ENCODE data around the gene VARS1. TPM values are rescaled to one million over a fixed set of nuclear protein-coding genes. Genes with fewer than 3 reads are reported as not detected.

The VARS1 gene
- total RNA-seq, 2 experiments from 2014 or later: 85.0 to 100 TPM

DNA sequence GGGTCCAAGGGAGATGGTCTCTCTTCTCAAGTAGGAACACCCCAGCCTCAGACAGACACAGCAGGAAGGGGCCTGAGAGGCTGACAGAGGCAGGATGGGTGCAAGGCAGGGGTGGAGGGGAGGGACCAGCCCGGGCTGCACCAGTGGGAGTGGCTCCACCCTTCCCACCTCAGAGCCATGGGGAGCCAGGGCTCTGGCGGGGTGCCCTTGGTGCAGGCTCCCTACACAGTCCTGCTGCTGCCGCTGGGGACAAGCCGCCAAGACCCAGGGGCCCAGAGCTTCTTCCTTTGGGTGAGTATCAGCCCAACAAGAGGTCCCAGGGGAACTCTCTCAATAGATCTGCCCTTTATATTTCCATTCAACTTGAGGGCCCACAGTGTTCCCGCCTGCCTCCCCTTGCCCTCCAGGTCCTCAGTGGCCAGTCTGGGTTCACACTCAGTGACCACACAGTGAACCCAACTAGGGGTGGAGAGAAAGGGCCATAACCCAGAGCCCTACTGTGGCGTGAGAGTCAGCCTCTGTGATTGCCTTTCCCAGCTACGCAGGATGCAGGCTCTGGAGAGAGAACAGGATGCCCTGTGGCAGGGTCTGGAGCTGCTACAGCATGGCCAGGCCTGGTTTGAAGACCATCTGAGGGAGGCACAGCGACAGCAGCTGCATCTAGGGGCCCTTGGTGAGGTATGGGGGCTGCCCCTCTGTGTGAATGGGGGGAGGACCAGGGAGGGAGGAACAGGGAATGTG, 32.5 kb downstream of the VARS1 start:
- CTCF ChIA-PET: interaction anchor here (0.6 kb wide), 1 partner anchor 9 kb away, joined by 4 read pairs; no protein-coding TSS in a partner anchor
- H3K4me3 Mint-ChIP-seq: no peak overlapping the region

DNA sequence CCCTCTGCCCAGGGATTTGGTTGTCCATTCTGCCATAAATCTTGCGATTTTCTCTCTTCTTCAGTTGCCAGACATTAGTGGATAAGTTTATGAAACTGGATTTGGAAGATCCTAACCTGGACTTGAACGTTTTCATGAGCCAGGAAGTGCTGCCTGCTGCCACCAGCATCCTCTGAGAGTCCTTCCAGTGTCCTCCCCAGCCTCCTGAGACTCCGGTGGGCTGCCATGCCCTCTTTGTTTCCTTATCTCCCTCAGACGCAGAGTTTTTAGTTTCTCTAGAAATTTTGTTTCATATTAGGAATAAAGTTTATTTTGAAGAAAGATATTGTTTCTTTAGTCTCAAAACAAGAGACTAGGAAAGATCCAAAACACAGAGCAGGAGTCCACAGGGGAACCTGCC, 33.2 kb downstream of the VARS1 start, which contains the start of gene SAPCD1:
TSS of gene SAPCD1 (plus strand) at position 301 of the 400 bp plus-strand sequence. CDS start 399 bp downstream, outside the sequence.
- H3K36me3 Mint-ChIP-seq (ENCODE audit: low read depth): peaks cover 20% of the 10 kb centered on the region
- no peaks in the 10 kb centered on the region for H3K27me3 Mint-ChIP-seq
- H3K4me1 Mint-ChIP-seq: peaks cover 18% of the 10 kb centered on the region
- H3K4me3 Mint-ChIP-seq: no peak within 1 kb of the TSS
- H3K9me3 Mint-ChIP-seq: no peaks in the 10 kb centered on the region
- peak within 1 kb of the TSS; percentile 76 for H3K27ac Mint-ChIP-seq
- ChIA-PET POLR2A (no interaction called here), CTCF (interaction anchor here (1.4 kb wide), 1 partner anchor 23 kb away, joined by 5 read pairs; the partner anchor contains the start of gene MSH5)
- DNase-seq: no peak

More for the DNA sequence above, 32.5 kb downstream of the VARS1 start:
- POLR2A ChIA-PET: no interaction called here
- Mint-ChIP-seq H3K4me1 (peaks cover 21% of the 10 kb centered on the region), H3K27me3 (no peaks in the 10 kb centered on the region), H3K27ac (peak overlapping the region; percentile 76), H3K9me3 (no peaks in the 10 kb centered on the region), H3K36me3 (ENCODE audit: low read depth) (peaks cover 21% of the 10 kb centered on the region)
- DNase-seq: no peak

DNA sequence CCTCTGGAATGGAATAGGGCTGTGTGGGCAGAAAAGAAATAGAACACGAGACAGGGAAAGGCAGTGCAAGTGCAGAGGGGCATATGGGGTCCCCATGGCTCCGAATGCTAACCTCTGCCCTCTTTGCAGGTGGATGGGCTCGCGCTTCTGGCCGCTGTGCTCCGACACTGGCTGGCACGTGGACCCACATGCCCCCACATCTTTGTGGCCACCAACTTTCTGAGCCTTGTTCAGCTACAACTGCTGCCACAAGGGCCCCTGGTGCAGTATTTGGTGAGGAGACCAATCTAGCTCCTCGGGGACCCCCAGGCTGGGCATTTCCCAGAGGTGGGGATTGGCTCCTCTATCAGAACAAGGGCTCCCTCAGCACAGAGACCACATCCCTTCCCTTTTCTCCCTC, 34.2 kb downstream of the VARS1 start:
- H3K9me3 Mint-ChIP-seq: no peaks in the 10 kb centered on the region
- peaks cover 18% of the 10 kb centered on the region for H3K4me1 Mint-ChIP-seq
- ChIA-PET CTCF (interaction anchor here (1.4 kb wide), 1 partner anchor 22 kb away, joined by 5 read pairs; the partner anchor contains the start of gene MSH5), POLR2A (no interaction called here)
- no peak overlapping the region for H3K4me3 Mint-ChIP-seq
- peaks cover 20% of the 10 kb centered on the region for H3K36me3 Mint-ChIP-seq (ENCODE audit: low read depth)
- H3K27ac Mint-ChIP-seq: no peak overlapping the region
- H3K27me3 Mint-ChIP-seq: no peaks in the 10 kb centered on the region
- DNase-seq: no peak

DNA sequence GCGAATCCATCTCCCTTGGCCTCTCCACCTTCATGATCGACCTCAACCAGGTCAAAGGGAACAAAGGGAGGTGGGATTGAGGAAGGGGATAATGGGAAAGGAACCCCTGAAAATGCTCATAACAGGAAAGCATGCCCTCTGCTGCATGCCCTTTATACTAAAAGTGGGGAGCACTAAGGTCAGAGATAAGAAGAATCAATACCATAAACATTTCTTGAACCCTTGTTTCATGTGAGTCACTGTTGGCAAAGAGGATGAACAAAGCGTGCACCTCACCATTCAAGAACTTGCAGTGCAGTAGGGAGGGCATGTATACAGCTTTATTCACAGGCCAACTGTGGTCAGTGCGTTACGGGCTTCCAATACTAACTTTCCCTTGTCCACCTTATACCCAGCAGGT, 34.8 kb downstream of the VARS1 start:
- H3K27me3 Mint-ChIP-seq: no peaks in the 10 kb centered on the region
- H3K36me3 Mint-ChIP-seq (ENCODE audit: low read depth): peaks cover 20% of the 10 kb centered on the region
- H3K4me3 Mint-ChIP-seq: no peak overlapping the region
- no peak overlapping the region for H3K27ac Mint-ChIP-seq
- ChIA-PET POLR2A (no interaction called here), CTCF (interaction anchor here (1.4 to 5.1 kb wide), 3 partner anchors 9 to 21 kb away, joined by 4 to 30 read pairs (median 5); partner anchors contain the start of gene MSH5)
- no peaks in the 10 kb centered on the region for H3K9me3 Mint-ChIP-seq
- peaks cover 18% of the 10 kb centered on the region for H3K4me1 Mint-ChIP-seq
- DNase-seq: no peak

DNA sequence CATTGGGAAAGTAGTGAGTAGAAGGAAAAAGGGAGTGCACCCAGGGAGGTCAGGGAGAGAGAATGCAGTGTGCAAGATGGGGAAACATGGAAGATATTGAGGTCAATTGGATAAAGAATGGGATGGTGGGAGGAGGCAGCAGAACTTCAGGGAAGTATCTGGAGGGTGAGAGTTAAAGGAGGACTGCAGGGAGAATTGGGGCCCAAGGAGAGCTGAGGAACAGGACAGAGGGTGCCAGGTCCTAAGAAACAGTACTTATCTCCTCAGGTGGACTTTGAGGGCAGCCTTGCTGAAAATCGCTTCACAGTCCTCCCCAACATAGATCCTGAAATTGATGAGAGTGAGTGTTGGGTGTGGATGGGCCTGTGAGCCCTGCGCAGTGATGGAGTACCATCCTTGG, 37.3 kb downstream of the VARS1 start:
- Mint-ChIP-seq H3K4me3 (no peak overlapping the region), H3K36me3 (ENCODE audit: low read depth) (peaks cover 14% of the 10 kb centered on the region), H3K4me1 (peaks cover 8% of the 10 kb centered on the region), H3K27ac (no peak overlapping the region), H3K27me3 (no peaks in the 10 kb centered on the region), H3K9me3 (no peaks in the 10 kb centered on the region)
- CTCF ChIA-PET: interaction anchor here (5.1 kb wide), 1 partner anchor 11 kb away, joined by 30 read pairs; no protein-coding TSS in a partner anchor
- POLR2A ChIA-PET: no interaction called here
- no peak for DNase-seq

DNA sequence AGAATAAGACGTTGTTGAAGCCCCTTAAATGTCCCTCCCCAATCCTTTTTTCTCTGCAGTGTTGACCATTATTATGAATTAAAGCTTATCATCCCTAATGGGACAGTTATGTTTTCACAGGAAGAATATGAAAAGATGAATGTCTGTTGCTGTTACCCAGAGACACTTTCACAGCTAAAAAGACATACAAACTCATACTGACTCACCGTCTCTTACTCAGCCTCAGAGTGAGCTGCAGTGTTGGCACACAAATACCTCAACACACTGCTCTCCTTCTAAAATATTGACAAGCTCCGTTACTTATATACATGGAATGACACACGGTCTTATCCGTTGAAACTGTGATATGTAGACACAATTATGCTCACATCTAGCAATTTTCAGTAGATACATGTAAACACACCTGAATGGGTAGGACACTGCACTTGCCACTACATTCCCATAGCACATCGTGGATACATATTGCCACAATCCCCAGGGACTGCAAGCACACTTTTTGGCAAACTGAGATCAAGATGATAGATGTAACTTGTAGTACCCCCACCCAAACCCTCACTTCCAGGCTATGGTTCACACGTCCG, 42.7 kb downstream of the VARS1 start:
- no peak for DNase-seq
- Mint-ChIP-seq H3K9me3 (no peaks in the 10 kb centered on the region), H3K27ac (no peak overlapping the region), H3K4me3 (no peak overlapping the region), H3K4me1 (no peaks in the 10 kb centered on the region), H3K27me3 (no peaks in the 10 kb centered on the region), H3K36me3 (ENCODE audit: low read depth) (peaks cover 5% of the 10 kb centered on the region)
- ChIA-PET CTCF (interaction anchor here (0.5 to 1.8 kb wide), 5 partner anchors 18 to 78 kb away, joined by 3 to 10 read pairs (median 4); no protein-coding TSS in a partner anchor), POLR2A (interaction anchor here (0.6 kb wide), 1 partner anchor 75 kb away, joined by 4 read pairs; no protein-coding TSS in a partner anchor)

DNA sequence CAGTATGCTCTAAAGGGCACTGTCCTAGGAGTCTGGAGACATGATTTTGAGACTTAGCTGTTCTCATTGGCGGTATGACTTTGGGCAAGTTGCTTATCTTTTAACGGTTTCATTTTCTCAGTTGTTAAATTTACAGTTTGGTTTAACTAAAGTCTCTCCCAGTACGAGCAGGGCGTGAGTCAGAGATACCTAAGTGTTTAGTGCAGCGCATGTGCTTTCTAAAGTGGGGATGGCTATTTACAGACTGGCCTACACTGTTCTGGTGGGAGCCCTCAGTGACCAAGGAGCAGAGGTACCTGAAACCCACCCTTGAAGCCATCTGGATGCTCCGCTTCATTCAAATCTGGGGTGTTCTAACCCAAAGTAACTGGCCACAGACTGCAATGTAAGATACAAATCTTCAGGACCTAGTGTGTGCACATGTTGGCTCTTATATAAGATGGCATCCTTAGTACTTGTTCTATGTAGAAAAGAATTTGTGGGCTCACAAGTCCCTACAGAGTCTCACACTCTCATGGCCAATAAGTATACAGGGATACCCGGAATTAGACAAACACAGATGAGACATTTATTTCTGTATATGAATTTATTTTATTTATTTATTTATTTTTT, 45.0 kb downstream of the VARS1 start:
- CTCF ChIA-PET: interaction anchor here (0.6 to 2.3 kb wide), 4 partner anchors 13 to 476 kb away, joined by 3 to 8 read pairs (median 4); no protein-coding TSS in a partner anchor
- POLR2A ChIA-PET: no interaction called here
- Mint-ChIP-seq H3K36me3 (ENCODE audit: low read depth) (peaks cover 11% of the 10 kb centered on the region), H3K4me1 (no peaks in the 10 kb centered on the region), H3K27ac (no peak overlapping the region), H3K9me3 (no peaks in the 10 kb centered on the region), H3K27me3 (no peaks in the 10 kb centered on the region), H3K4me3 (no peak overlapping the region)
- DNase-seq: no peak

DNA sequence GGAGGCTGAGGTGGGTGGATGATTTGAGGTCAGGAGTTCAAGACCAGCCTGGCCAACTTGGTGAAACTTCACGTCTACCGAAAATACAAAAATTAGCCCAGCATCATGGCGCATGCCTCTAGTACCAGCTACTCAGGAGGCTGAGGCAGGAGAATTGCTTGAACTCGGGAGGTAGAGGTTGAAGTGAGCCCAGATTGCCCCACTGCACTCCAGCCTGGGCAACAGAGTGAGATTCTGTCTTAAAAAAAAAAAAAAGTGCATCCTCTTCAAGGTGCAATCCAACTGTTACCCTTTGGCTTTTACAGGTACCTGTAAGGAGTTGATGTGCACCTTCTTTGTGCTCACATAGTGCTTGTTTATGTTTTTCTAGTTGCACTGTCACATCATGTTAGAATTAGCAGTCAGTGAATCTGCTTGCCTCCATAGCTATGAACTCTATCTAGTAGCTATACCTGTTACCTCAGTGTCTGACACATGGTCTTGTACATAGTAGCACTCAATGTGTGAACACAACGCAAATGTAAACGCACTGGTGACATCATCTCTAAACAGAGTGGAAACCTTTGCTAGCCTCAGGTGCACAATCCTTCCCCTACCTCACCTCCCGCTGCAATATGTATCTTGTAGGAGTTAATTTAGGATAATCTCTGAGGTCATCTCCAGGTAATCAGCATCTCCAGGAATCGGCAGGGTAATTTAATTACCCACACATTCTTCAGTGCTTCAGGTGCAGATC, 46.1 kb downstream of the VARS1 start:
- no peaks in the 10 kb centered on the region for H3K27me3 Mint-ChIP-seq
- peaks cover 17% of the 10 kb centered on the region for H3K36me3 Mint-ChIP-seq (ENCODE audit: low read depth)
- no peak overlapping the region for H3K27ac Mint-ChIP-seq
- peaks cover 6% of the 10 kb centered on the region for H3K4me1 Mint-ChIP-seq
- no peak overlapping the region for H3K4me3 Mint-ChIP-seq
- CTCF ChIA-PET: interaction anchor here (0.6 to 2.3 kb wide), 3 partner anchors 12 to 174 kb away, joined by 3 to 8 read pairs (median 6); no protein-coding TSS in a partner anchor
- DNase-seq: no peak
- POLR2A ChIA-PET: no interaction called here
- H3K9me3 Mint-ChIP-seq: no peaks in the 10 kb centered on the region

Other genes with a start within 250 kb of the VARS1 start
- 1 to 10 TPM; 3.6 to 3.7 TPM for gene ATP6V1G2, start 249.1 kb downstream of the VARS1 start, total RNA-seq
- gene NFKBIL1, start 248.1 kb downstream of the VARS1 start, total RNA-seq: 10 to 100 TPM; 15.8 to 16.0 TPM
- gene LTA, start 223.5 kb downstream of the VARS1 start, total RNA-seq: 10 to 100 TPM; 20.9 to 27.0 TPM
- 10 to 100 TPM; 46.5 to 47.1 TPM for gene TNF, start 220.2 kb downstream of the VARS1 start, total RNA-seq
- 100 to 1,000 TPM; 585 to 747 TPM for gene LTB, start 213.3 kb downstream of the VARS1 start, total RNA-seq
- 10 to 100 TPM; 33.3 to 36.8 TPM for gene LST1, start 209.5 kb downstream of the VARS1 start, total RNA-seq
- gene NCR3, start 202.7 kb downstream of the VARS1 start, total RNA-seq: 10 to 100 TPM; 20.0 to 23.8 TPM
- 10 to 100 TPM; 48.0 to 54.2 TPM for gene AIF1, start 180.5 kb downstream of the VARS1 start, total RNA-seq
- 100 to 1,000 TPM; 240 to 246 TPM for gene PRRC2A, start 175.0 kb downstream of the VARS1 start, total RNA-seq
- 100 to 1,000 TPM; 268 to 286 TPM for gene BAG6, start 143.1 kb downstream of the VARS1 start, total RNA-seq
- gene APOM, start 139.9 kb downstream of the VARS1 start, total RNA-seq: 1 to 10 TPM; 3.9 to 4.5 TPM
- 10 to 100 TPM; 20.2 to 20.9 TPM for gene C6orf47, start 135.0 kb downstream of the VARS1 start, total RNA-seq
- 10 to 100 TPM; 34.4 to 42.9 TPM for gene GPANK1, start 130.8 kb downstream of the VARS1 start, total RNA-seq
- gene CSNK2B, start 129.7 kb downstream of the VARS1 start, total RNA-seq: 100 to 1,000 TPM; 218 to 273 TPM
- gene LY6G5B, start 125.8 kb downstream of the VARS1 start, total RNA-seq: 10 to 100 TPM; 26.0 to 27.4 TPM
- 1 to 10 TPM; 1.7 to 2.1 TPM for gene LY6G5C, start 114.7 kb downstream of the VARS1 start, total RNA-seq
- gene ABHD16A, start 92.4 kb downstream of the VARS1 start, total RNA-seq: 10 to 100 TPM; 47.2 to 54.1 TPM
- not detected for gene LY6G6F, start 88.9 kb downstream of the VARS1 start, total RNA-seq
- gene LY6G6D, start 80.4 kb downstream of the VARS1 start, total RNA-seq: not detected
- gene LY6G6C, start 74.0 kb downstream of the VARS1 start, total RNA-seq: not detected
- under 1 TPM; 0.15 to 0.19 TPM for gene MPIG6B, start 72.4 kb downstream of the VARS1 start, total RNA-seq
- gene DDAH2, start 66.5 kb downstream of the VARS1 start, total RNA-seq: 10 to 100 TPM; 13.3 to 15.4 TPM
- gene CLIC1, start 59.2 kb downstream of the VARS1 start, total RNA-seq: 100 to 1,000 TPM; 525 to 561 TPM
- 10 to 100 TPM; 56.1 to 58.0 TPM for gene MSH5, start 55.7 kb downstream of the VARS1 start, total RNA-seq
- gene SAPCD1, start 33.1 kb downstream of the VARS1 start, total RNA-seq: 10 to 100 TPM in 1 of 2 experiments, 1 to 10 TPM in 1; 9.8 to 12.0 TPM
- 1 to 10 TPM; 5.2 to 5.4 TPM for gene VWA7, start 18.4 kb downstream of the VARS1 start, total RNA-seq
- gene LSM2, start 11.2 kb upstream of the VARS1 start, total RNA-seq: 100 to 1,000 TPM; 103 to 109 TPM
- 1 to 10 TPM; 3.3 to 3.5 TPM for gene HSPA1L, start 19.5 kb upstream of the VARS1 start, total RNA-seq
- gene HSPA1A, start 19.8 kb upstream of the VARS1 start, total RNA-seq: 10 to 100 TPM; 89.8 to 92.7 TPM
- 10 to 100 TPM; 44.0 to 47.2 TPM for gene HSPA1B, start 32.0 kb upstream of the VARS1 start, total RNA-seq
- 10 to 100 TPM; 16.7 to 17.0 TPM for gene NEU1, start 67.1 kb upstream of the VARS1 start, total RNA-seq
- gene SLC44A4, start 83.2 kb upstream of the VARS1 start, total RNA-seq: under 1 TPM in 1 of 2 experiments, not detected in 1; 0.15 TPM
- 10 to 100 TPM; 70.4 to 71.6 TPM for gene EHMT2, start 101.9 kb upstream of the VARS1 start, total RNA-seq
- gene ZBTB12, start 106.3 kb upstream of the VARS1 start, total RNA-seq: 1 to 10 TPM; 1.3 to 1.8 TPM
- gene C2, start 132.0 kb upstream of the VARS1 start, total RNA-seq: 1 to 10 TPM in 1 of 2 experiments, under 1 TPM in 1; 0.57 to 1.3 TPM
- under 1 TPM in 1 of 2 experiments, not detected in 1; 0.37 TPM for gene CFB, start 150.3 kb upstream of the VARS1 start, total RNA-seq
- gene NELFE, start 163.2 kb upstream of the VARS1 start, total RNA-seq: 10 to 100 TPM; 65.2 to 72.3 TPM
- gene SKIC2, start 163.4 kb upstream of the VARS1 start, total RNA-seq: 100 to 1,000 TPM in 1 of 2 experiments, 10 to 100 TPM in 1; 88.0 to 101 TPM
- 10 to 100 TPM; 20.4 to 21.8 TPM for gene DXO, start 176.4 kb upstream of the VARS1 start, total RNA-seq
- gene C4A, start 186.3 kb upstream of the VARS1 start, total RNA-seq: 1 to 10 TPM; 3.0 to 4.2 TPM
- gene C4B, start 219.0 kb upstream of the VARS1 start, total RNA-seq: 1 to 10 TPM; 2.0 to 2.2 TPM
- under 1 TPM in 1 of 2 experiments, not detected in 1; 0.12 TPM for gene CYP21A2, start 242.7 kb upstream of the VARS1 start, total RNA-seq

Data from activated CD4-positive, alpha-beta T cell treated with anti-CD3 and anti-CD28 coated beads, Interleukin-2, amount 10 ng/mL, durations not matched to agents 7 days and 5 days (primary cell).